ENCODE results near the gene THRB. TPM values are rescaled to one million over a fixed set of nuclear protein-coding genes. Genes with fewer than 3 reads are reported as not detected.

Gene THRB
- total RNA-seq, 4 donors from 2014 or later: 6.3 to 10.3 (median 8.5) TPM

DNA sequence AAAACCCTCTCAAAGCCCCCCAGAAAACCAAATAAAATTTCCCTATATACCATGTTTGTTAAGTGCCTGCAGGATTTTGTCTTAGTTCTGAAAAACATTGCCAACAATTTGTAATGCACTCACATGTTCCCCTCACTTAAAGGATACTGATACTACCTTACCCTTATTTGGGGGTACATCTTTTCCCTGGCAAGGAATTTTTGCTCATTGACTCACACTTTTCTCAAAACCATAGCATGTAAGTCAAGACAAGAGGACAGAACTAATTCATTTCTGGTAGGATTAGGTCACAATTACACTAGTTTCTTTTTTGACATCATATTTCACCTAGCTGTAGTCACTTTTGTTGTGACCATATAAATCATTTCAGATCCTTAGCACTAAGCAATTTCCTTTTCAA is 222.2 kb downstream of the THRB start:
- H3K27ac ChIP-seq: no peak overlapping the region
- H3K9me3 ChIP-seq: no peaks in the 10 kb centered on the region
- no peak for DNase-seq (ENCODE audit: low spot score in 2 of 2)
- H3K4me3 ChIP-seq: no peak overlapping the region
- no peak for TF ChIP-seq POLR2A (IDR thresholded peaks at IDR 0.05)
- TF ChIP-seq EP300 (IDR thresholded peaks at IDR 0.05): no peak
- TF ChIP-seq, protein P1, sequence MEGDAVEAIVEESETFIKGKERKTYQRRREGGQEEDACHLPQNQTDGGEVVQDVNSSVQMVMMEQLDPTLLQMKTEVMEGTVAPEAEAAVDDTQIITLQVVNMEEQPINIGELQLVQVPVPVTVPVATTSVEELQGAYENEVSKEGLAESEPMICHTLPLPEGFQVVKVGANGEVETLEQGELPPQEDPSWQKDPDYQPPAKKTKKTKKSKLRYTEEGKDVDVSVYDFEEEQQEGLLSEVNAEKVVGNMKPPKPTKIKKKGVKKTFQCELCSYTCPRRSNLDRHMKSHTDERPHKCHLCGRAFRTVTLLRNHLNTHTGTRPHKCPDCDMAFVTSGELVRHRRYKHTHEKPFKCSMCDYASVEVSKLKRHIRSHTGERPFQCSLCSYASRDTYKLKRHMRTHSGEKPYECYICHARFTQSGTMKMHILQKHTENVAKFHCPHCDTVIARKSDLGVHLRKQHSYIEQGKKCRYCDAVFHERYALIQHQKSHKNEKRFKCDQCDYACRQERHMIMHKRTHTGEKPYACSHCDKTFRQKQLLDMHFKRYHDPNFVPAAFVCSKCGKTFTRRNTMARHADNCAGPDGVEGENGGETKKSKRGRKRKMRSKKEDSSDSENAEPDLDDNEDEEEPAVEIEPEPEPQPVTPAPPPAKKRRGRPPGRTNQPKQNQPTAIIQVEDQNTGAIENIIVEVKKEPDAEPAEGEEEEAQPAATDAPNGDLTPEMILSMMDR (IDR thresholded peaks at IDR 0.05): no peak
- H3K27me3 ChIP-seq: no peaks in the 10 kb centered on the region
- H3K4me1 ChIP-seq: no peaks in the 10 kb centered on the region
- no peaks in the 10 kb centered on the region for H3K36me3 ChIP-seq

DNA sequence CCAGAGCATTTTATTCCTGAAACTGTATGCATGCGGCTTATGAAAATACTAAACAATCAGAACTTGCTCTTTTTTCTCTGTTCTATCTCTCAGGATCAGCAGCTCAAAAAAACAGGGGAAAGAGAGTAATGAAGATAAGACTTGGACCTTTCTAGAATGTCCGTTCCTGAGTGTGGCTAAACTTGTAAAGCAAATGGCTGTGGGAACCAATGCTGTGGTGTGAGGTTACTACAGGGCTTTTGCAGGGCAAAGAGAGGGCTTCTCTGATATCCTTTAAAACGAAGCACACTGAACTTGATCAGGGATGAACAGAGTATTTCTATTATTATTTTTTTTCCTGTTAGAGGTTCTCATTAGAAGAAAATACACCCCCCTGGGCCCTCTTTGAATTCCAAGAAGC is 223.4 kb downstream of the THRB start:
- Histone ChIP-seq H3K9me3 (no peaks in the 10 kb centered on the region), H3K27ac (no peak overlapping the region), H3K4me3 (no peak overlapping the region), H3K36me3 (no peaks in the 10 kb centered on the region), H3K4me1 (no peaks in the 10 kb centered on the region), H3K27me3 (no peaks in the 10 kb centered on the region)
- DNase-seq (ENCODE audit: low spot score in 2 of 2): no peak
- TF ChIP-seq POLR2A (IDR thresholded peaks at IDR 0.05): no peak
- 59 to 67% methylated on average over 3 of the region's 3 CpGs for WGBS, 2 donors

DNA sequence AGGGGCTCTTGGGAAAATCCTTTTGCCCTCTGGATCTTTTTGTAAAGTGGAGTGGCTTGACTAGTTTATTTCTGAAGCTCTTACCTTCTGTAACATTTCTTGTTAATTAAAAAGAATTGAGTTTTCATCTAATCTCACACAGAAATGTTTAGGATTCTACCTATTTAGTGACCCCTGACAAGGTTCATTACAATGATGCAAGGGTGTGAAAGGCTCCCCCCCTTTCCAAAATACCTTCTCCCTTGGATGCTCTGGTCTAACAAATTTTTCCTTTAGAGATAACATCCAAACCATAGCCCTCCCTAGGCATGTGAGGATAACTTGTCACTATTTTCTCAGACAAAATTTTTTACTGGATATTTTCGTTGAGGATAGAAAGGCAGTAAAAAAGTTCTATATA is 223.9 kb downstream of the THRB start:
- no peaks in the 10 kb centered on the region for H3K9me3 ChIP-seq
- no peak overlapping the region for H3K4me3 ChIP-seq
- H3K36me3 ChIP-seq: no peaks in the 10 kb centered on the region
- no peak for DNase-seq (ENCODE audit: low spot score in 2 of 2)
- H3K27ac ChIP-seq: no peak overlapping the region
- TF ChIP-seq, protein P1 (IDR thresholded peaks at IDR 0.05): no peak
- TF ChIP-seq EP300 (IDR thresholded peaks at IDR 0.05) (no peak), POLR2A (IDR thresholded peaks at IDR 0.05) (no peak)
- H3K27me3 ChIP-seq: no peaks in the 10 kb centered on the region
- no peaks in the 10 kb centered on the region for H3K4me1 ChIP-seq
- 65 to 72% methylated on average over 1 of the region's 1 CpG for WGBS, 2 donors

DNA sequence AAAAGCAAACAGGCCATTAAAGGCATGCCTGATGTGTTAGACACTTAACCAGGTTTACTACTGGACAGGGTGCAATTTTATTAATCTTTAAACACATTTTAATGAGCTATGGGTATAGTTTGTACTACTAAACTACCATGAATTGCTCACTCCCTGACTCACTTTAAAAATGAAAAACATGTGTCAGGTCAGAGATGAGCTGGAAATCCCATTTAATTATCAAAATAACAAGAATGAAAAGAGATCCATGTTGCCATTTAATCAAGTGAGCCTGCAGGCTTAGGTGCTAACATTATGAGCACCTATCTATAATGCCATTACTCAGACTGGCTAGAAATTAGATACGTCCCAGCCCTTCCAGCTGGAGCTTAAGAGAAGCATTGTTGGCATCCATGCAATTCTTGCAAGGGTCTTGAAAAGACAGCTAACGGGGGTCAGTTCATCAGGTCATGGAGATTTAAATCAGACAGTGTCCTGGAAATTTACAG is 224.4 kb downstream of the THRB start:
- 65 to 68% methylated on average over 2 of the region's 2 CpGs for WGBS, 2 donors
- no peak overlapping the region for H3K27ac ChIP-seq

DNA sequence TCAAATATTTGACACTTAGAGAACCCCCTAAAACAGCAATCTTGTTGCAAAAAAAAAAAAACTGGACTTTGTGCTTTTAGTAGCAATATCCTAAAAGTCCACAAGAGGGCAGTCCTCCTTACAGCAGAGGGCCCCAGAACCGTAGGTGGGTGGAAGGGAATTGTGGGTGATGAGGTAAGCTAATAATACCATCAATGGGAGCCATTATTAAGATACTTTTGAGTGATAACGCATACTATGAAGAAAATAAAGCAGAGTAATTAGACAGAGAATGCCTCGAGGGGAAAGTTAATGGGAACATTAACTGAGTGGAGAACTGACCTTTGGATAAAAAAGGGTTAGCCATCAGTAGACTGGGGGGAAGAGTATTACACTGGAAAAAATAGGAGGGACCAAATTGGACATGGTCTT is 229.9 kb downstream of the THRB start:
- TF ChIP-seq, protein P1 (IDR thresholded peaks at IDR 0.05): peak; percentile 52 to 67 (median 56)
- no peak for TF ChIP-seq POLR2A (IDR thresholded peaks at IDR 0.05)
- Histone ChIP-seq H3K9me3 (no peaks in the 10 kb centered on the region), H3K27me3 (no peaks in the 10 kb centered on the region), H3K27ac (no peak overlapping the region), H3K4me3 (no peak overlapping the region), H3K36me3 (no peaks in the 10 kb centered on the region), H3K4me1 (no peaks in the 10 kb centered on the region)
- no peak for DNase-seq (ENCODE audit: low spot score in 2 of 2)
- WGBS, 2 donors: 26 to 32% methylated on average over 3 of the region's 3 CpGs

More for the DNA sequence above, 224.4 kb downstream of the THRB start:
- TF ChIP-seq, protein P1 (IDR thresholded peaks at IDR 0.05): no peak
- no peak for TF ChIP-seq EP300 (IDR thresholded peaks at IDR 0.05)
- H3K27me3 ChIP-seq: no peaks in the 10 kb centered on the region
- H3K36me3 ChIP-seq: no peaks in the 10 kb centered on the region
- no peaks in the 10 kb centered on the region for H3K9me3 ChIP-seq
- no peaks in the 10 kb centered on the region for H3K4me1 ChIP-seq
- no peak for DNase-seq (ENCODE audit: low spot score in 2 of 2)
- H3K4me3 ChIP-seq: no peak overlapping the region

DNA sequence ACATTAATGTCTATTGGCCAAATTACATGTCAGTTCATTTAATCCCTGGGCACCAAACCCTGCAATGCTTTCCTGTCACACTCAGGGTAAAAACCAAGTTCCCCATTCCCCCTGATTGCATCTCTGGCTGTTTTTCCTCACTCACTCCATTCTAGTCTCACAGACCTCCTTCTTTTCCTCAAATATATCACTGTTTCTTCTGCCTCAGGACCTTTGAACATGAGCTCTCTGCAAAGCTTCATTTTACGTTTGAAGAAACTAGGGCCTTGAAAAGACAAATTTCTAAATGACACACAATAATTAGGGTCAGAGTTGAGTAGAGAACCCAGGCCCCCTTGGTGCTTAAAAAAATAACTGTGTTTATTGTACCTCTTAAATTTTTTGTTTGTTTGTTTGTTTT is 230.6 kb downstream of the THRB start:
- 91 to 100% methylated on average over 1 of the region's 1 CpG for WGBS, 2 donors
- H3K27ac ChIP-seq: no peak overlapping the region
- H3K4me1 ChIP-seq: no peaks in the 10 kb centered on the region

More for the DNA sequence above, 230.6 kb downstream of the THRB start:
- no peak overlapping the region for H3K4me3 ChIP-seq
- H3K9me3 ChIP-seq: no peaks in the 10 kb centered on the region
- H3K36me3 ChIP-seq: no peaks in the 10 kb centered on the region
- TF ChIP-seq, protein P1 (IDR thresholded peaks at IDR 0.05): no peak
- no peak for TF ChIP-seq POLR2A (IDR thresholded peaks at IDR 0.05)
- no peak for TF ChIP-seq EP300 (IDR thresholded peaks at IDR 0.05)
- no peak for DNase-seq (ENCODE audit: low spot score in 2 of 2)
- H3K27me3 ChIP-seq: no peaks in the 10 kb centered on the region
